GM18502 (cell line): ENCODE results near the gene SV2B.

Source experiments
- ATAC-seq: cut with Tn5 transposase; IDR thresholded peaks from one replicate; pipeline ENCODE4 v1.9.1; 2021; ENCODE audit warnings: mild to moderate bottlenecking; ENCODE audit not compliant: unreplicated experiment, poor library complexity

The SV2B gene

DNA sequence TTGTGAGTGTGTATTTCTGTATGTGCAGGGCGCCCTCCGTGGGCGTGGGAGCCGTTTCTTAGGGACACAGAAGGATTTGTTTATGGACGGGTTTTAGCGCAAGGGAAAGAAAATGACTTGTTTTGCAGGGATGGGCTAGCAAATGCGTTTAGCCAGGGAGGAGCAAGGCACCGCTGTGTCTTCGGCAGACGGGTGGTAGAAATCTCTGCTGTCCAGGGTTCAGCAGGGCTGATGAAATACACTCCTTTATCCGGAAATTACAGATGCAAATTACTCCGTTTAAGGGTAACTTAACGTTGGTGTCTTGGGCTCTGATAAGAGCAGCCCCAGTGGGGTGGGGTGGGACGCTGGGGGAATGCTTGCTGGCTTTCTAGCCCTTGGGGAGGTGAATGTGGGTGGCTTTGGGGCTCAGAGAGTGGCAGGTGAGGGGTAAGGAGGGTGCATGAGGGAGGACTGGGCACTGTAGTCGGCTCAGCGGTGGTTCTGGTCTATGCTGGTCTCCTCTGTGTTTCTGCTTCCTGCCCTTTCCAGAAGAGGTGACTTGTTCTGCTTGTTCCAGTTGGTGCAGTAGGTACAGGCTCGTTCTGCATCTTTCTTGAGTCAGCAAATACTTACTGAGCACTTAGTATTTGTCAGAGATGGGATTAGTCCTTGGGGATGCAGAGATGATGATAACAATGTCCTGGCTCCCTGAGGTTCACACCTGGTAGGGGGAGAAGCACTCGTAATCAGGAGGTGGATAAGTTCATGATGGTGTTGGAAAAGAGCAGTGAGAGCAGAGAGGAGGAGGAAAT is 954 bp downstream of the SV2B start:
- ATAC-seq, result no peak

DNA sequence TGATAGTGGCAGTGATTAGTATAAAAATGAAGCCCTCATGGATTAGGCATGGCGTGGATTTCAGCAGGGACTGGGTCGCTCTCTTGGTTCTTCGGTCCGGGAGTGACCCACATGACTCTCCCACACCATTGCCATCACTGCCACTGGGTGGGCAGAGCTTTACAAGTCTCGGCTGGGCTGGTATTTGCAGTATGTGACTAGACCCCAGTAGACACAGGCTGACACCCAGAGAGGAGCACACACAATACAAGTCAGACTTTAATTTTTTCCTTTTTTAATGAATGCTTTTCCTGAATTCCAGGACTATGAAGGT is 1.5 kb downstream of the SV2B start:
- no peak for ATAC-seq

DNA sequence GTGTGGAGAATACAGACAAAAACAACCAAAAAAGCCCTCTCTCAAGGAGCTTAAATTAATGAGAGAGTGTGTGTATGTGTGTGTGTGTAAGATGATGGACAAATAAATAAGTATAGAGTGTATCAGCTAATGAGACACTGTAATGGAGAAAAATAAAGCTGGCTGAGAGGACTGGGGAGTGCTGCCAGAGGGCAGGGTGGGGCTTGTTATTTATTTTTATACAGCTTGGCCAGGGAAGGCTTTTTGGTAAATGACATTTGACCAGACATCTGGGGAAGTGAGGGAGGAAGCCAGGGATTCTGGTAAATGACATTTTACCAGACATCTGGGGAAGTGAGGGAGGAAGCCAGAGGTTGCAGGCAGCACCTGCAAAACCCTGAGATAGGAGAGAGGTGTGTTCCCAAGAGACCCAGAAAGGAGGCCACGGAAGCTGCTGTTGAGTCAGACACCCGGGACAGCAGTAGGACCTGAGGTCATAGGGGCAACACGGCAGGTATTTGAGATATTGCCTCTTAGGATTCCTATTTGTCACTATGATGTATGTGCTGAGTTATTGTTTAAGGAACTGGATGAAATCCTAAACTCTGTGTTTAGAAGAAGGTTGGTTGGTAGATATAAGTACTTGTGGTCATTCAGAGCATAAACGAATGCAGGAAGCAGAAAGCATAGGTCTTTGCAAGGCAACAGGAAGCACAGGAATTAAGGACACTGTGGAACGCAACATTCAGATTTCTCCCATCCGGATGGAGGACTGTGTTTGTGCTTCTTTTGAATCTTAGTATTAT is 2.7 kb downstream of the SV2B start:
- ATAC-seq, result no peak

DNA sequence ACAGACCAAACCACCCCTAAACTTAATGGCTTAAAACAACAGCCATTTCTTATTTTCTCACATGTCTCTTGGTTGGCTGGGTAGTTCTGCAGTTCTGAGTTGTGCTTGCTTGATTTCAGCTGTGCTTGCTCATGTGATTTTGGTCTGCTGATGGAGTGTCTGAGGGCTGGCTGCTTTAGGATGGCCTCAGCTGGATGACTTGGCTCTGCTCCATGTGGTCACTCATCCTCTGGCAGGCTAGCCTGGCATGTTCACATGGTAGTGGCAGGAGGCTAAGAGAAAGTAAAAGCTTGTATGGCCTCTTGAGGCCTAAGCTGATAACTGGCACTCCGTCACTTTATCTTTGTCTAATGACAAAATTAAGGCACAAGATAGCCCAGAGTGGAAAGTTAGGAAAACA is 4.1 kb downstream of the SV2B start:
- no peak for ATAC-seq

DNA sequence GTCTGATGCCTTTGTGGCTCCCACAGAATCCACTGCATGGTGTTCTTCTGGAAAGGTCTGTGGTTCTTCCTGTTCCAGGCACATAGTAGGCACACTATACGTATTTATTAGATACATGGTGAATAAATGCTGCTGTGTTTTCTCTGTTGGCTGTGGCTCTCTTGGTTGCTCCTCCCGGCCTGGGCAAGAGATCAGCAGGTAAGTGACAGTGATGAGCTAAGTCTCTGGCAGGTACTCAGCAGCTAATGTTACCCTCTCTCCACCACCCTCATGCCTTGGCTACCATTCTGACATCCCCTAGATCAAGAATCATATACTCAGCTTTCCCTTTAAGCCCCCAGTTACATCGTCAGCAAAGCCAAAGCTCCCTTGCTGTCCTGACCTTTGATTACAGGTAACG is 8.4 kb downstream of the SV2B start:
- no peak for ATAC-seq

DNA sequence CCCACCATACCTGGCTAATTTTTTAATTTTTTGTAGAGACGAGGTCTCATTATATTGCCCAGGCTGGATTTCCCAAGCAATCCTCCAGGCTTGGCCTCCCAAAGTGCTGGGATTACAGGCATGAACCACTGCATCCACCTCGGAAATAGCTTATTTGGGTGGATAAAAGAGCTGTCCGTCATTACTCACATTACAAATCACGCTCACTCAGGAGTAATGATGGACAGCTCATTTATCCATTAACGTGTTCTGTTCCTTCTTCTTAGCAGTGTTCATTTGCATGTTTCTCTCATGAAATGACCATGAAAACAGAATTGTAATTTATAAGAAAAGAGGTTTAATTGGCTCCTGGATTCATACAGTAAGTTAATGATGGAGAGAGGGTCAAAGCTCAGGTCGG is 9.8 kb downstream of the SV2B start:
- no peak for ATAC-seq

DNA sequence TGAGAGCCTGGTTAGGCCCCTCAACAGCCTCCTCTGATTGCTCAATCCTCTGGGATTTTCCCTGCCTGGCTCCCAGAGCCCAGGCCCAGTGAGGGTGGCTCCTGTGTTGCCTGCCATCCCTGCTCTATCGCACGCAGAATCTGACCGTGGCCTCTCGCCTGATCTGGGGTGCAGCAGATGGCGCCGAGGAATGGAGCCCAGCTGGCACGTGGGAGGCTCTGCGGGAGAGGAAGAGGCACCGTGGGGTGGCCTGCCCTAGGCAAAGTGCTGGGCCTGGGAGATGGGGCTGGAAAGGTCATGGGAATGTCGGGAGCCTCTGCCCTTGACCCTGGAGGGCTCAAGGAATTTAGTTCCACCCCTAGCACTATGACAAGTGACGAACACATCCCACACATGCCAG is 10.3 kb downstream of the SV2B start:
- no peak for ATAC-seq

DNA sequence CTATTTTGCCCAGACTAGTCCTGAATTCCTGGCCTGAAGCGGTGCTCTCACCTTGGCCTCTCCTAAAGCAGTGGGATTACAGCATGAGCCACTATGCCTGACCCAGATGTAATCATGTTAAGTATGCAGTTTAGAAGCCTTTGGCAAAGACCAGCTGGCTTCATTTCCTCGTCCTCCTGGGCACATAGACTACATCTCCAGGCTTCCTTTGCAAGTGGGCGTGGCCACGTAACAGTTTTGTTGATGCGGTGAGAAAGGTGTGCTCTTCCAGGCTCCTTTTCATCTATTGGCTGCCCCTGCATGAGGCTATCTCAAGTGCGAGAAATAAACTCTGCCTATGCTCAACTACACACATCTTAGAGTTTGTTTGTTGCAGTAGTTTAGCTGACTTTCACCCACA is 13.0 kb downstream of the SV2B start:
- no peak for ATAC-seq

DNA sequence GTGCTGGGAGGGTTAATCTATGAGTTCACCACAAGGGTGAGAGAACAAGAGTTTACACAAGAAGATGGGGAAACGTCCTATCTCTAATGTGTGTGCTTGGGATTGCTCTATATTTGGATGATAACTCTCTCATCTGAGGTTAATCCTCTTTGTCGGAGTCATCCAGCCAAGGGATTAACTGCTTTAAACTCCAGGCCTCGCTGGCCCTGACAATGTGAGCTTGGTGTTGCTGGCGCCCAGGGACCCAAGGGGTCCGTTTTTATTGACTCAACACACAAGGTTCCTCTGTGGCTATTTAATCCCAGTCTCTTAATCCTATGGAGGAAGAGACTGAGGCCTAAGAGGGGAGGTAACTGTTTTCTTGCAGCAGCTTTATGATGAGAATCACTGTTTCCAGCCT is 14.2 kb downstream of the SV2B start:
- ATAC-seq, result no peak

DNA sequence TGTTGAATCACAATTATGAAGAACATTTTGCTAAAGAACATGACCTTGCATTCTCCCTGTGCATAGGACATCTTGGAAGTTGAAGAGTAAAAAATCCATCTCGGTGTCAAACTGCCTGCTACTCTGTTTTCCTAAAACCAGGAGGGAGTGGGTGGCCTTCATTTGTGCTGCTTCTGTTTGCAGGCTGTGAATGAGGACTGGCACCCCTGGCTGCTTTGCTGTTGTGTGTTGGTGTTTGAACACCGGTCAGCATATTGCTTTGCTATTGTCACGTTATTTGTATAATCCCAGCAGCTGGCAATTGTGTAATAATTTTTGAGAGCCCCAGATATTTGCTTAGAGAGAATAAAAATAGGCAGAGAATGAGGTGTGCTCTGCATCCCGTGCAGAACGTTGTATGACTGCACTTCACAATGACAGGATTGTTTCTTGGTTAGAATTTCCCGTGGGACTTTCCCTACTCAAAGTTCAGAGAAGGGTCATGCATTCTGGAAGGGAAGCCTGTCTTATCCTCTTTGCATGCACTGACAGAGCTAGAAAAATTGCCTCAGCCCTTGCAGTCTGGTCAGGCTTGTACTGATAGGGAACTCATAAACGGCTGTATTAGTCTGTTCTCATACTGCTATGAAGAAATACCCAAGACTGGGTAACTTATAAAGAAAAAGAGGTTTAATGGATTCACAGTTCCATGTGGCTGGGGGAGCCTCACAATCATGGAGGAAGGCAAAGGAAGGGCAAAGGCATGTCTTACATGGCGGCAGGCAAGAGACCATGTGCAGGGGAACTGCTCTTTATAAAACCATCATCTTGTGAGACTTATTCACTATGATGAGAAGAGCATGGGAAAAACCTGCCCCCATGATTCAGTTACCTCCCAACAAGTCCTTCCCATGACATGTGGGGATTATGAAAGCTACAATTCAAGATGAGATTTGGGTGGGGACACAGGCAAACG is 16.3 kb downstream of the SV2B start:
- ATAC-seq, result peak; percentile 95

DNA sequence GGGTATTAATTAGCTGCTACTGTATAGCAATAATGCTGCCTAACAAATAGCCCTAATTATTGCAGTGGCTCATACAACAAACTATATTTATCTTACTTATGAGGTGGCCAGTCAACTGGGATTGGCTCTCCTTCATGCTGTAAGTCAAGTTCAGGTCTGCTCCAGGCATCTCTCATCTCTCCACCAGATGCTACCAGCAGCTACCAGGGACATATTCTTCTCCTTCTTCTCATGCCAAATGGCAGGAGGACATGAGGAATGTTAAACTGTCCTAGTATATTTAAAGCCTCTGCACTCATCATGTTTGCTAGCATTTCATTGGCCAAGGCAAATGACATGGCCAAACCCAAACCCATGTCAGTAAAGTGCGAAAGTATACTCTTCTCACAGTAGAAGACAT is 17.3 kb downstream of the SV2B start:
- no peak for ATAC-seq

DNA sequence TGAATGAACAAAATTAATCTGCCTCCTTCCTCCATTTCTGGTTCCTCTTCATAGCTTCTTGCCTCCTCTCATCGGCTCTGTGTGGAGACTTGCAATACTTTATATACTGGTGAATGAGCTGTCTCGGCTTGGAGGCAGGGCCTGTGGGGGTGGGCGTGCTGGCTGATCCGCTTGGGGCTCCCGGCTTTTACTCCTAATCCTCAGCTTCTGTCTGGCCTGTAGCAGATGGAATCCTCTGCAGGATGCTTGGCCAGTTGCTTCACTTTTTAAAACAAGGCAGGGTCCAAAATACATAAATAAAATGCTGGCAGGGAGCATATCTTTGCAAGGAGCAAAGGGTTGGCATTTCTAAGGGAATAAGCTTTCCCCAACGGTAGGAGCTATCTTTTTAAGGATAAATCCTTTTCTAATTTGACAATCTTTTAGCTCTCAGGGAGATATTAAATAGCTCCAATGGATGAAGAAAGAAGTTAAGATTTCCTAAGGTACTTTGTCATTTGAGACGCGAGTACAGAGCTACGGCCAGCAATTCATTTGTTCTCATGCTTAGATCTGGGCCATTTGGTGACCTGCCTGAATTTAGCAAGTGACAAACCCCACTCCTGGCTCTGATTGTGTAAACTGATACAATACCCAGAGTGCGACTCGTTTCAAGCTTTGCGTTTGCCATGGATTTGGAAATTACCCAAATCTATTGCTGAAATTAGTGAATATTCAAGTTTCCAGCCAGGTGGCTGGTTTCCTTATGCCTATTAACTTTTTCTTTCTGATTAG is 18.9 kb downstream of the SV2B start:
- ATAC-seq, result no peak

DNA sequence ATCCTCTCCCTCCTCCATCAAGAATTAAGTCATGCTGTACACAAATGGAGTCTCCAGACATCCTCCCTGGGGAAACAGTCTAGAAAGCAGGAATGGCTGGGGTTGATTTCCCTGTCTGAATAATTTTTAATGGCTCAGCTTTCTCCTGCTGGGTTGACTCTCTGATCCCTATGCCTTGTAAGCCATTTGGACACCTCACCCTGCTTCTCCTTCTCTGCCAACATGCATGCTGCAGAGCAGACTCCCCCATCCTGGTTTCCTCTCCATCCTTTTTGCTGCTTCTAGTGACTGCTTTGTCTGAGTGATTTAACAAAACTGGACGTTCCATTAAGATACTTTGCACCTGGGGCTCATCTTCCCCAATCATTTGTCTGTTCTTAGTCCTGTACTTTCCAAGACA is 22.2 kb downstream of the SV2B start:
- ATAC-seq, result no peak

DNA sequence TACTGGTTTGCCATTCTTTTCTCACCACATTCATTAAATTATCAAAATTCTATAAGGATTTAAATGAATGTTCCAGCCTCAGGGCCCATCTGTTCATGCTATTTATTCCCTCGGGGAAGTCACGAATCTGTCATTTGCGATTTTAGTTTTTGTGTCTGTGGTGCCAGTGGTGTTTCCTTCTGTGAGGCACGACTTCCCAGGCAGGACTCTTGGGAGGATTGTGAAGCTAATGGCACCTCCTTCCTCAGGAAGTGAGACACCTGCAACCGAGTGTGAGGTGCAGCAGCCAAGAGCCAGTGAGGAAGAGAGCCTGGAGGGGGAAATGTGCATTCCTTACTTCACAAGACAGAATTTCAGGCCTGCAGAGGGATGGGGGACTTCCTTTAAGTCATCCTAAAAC is 24.1 kb downstream of the SV2B start:
- ATAC-seq, result no peak

DNA sequence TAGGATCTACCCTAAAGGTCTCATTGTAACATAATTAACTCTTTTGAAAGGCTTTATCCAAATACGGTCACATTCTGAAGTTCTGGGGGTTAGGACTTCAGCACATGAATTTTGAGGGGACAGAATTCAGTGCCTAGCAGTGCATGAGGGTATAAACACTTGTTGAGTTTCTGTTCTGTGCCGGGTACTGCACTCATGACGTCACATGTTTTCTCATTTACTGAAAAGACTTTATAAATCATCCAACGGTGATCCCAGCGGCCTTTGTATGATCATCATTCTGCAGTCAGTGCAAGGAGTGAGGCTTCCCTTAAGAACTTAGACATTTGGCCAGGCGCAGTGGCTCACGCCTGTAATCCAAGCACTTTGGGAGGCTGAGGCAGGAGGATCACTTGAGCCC is 25.1 kb downstream of the SV2B start:
- ATAC-seq, result no peak

DNA sequence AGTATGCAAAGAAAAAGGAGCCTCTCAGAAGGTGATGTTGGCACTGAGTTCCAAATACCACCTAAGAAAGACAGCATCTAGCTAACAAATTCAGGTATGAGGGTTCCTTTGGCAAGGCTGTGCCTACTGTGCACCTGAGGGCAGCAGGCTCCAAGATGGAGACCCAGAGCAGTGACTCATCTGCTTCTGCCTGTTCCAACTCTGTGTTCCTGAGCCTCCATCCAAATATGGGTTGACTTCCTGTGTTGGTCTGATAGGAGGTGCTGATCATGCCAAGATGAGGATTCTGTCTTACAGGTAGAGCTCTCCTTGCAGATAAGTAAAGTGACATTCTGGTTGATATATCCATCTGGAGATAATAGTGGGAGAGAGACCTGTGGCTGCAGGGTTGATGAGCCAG is 26.0 kb downstream of the SV2B start:
- ATAC-seq, result peak; percentile 61

DNA sequence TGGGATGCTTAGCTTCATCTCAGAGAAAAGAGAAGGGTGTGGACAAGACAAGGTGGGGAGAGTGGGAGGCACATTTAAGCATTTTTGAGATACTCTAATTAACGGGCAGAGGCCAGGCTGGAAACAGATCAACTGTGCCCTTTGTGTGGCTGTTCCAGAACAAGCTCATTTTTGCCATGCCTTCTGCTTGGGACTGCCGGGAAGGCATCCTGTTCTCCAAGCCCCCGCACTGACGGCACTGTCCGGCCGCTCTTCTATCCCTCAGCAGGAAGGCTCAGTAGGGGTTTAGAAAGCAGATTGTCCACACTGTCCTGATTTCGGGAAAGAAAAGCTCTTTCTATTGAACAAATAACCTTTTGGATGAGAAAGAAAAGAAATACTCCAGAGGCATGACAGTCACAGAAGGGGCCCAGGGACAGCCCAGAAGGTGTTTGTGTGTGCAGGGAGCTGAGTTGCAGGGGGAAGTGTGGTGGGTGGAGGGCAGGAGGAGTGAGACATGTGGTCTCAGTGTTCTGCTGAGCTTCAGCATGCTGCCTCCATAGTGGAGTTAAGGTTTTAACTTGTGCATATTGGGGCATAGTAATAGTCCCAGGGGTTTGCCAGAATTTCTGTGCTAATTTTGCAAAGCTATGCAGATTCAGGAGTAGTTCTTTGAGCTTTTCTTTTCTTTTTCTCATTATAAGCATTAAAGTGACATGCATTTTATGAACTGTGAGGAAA is 27.3 kb downstream of the SV2B start:
- ATAC-seq, result no peak

DNA sequence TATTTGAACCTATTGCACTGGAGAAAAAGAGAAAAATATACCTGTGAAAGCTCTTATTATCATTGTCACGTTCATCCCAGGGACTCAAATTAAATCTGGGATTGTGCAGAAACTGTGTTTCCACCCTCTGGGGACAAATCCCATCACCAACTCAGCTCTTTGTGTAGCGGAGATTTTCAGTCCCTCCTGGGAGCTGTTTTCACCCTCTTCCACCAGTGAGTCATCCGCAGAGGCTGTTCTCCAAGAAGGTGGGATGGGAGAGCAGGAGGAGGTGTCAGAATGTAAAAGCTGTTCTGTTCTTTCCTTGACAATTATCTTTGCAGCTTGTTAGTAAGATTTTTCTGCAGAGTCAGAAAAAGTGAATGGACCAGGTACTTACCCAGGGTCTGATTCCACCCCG is 28.0 kb downstream of the SV2B start:
- no peak for ATAC-seq

DNA sequence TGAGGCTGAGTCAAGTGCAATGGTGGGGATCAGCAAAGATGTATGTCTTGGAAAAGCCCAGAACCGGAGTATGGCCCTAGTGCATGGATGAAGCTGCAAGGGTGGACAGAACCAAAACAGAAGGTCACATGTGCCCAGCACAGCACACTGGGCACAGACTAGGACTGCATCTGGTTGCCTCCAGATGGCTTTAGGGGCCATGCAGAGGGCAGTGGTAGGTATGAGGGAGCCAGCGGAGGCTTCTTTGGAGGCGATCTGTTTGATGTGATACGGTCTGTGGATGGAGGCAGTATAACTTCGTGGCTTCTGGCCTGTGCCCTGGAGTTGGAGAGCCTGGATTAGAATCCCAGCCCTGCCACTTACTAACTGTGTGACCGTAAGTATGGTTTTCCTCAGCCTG is 29.4 kb downstream of the SV2B start:
- ATAC-seq, result no peak

DNA sequence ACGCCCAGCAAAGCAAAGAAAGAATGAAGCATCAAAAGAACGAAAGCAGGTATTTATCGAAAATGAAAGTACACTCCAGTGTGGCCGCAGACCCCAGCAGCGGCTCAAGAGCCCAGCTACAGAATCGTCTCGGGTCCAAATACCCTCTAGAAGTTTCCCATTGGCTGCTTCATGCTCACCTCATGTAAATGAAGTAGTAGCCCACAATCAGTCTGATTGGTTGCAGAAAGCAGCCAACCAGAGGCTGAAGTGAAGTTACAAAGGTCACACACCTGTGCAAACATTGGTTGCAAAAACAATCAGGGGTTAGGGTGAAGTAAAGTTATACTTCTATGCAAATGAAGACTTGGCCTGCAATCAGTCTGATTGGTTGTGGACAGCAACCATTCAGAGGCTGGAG is 32.0 kb downstream of the SV2B start:
- no peak for ATAC-seq
